GM21515 (cell line): ENCODE measurements around the gene ARPC2.
A peak's percentile ranks its signal among the peaks of the same experiment; 100 is the strongest.
"Not testable (repeated sequence)": the region's sequence is repeated elsewhere in the genome, so short reads cannot be mapped to it uniquely, and the experiment has no call there.

Source experiments
- ATAC-seq: cut with Tn5 transposase; IDR thresholded peaks from one replicate; pipeline ENCODE4 v1.9.1; 2021; ENCODE audit not compliant: unreplicated experiment

The ARPC2 gene

DNA sequence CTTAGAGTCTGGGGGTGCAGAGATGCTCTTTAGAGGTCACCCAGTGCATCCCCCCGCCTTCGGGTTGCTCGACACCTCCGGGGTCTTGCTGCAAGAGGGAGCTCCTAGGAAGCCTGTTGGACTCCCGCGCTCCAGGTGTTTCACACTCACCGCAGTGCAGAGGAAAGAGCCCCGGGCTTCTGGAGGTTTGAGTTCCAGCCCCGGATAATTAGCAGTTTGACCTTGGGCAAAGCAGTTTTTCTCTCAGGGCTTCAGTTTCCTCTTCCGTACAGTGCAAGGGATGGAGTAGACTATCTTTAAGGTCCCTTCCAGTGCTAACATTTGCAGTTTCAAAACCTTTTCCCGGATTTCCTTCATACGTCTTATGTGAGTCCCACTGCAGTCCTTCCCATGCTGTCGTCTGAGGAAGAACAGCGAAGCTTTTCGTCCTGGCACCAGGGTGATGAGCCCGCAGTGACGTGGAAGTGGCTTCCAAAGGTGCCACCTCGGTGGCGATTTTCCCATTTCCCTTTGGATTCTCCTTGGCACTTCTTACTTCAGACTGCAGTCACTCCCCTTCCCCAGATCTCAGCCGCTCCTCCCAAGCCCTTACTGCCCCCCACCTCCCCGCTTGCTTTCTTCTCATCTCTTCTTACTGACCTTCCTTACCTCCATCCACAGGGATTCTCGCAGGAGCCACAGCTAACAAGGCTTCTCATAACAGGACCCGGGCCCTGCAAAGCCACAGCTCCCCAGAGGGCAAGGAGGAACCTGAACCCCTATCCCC is 53.9 kb downstream of the ARPC2 start:
- no peak for ATAC-seq

DNA sequence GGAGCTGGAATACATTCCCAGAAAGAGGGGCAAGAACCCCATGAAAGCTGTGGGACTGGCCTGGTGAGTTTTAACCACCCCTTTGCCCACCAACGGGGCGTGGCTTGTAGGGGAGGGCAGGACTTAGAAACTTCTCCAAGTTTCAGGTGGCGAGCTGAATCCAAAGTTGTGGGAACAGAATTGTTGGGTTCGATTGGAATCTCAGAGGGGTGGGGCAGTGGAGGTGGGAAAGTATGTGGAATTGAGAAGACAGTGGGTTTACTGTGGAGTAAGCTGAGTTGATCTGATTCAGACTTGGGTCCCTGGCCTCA is 54.5 kb downstream of the ARPC2 start:
- no peak for ATAC-seq

DNA sequence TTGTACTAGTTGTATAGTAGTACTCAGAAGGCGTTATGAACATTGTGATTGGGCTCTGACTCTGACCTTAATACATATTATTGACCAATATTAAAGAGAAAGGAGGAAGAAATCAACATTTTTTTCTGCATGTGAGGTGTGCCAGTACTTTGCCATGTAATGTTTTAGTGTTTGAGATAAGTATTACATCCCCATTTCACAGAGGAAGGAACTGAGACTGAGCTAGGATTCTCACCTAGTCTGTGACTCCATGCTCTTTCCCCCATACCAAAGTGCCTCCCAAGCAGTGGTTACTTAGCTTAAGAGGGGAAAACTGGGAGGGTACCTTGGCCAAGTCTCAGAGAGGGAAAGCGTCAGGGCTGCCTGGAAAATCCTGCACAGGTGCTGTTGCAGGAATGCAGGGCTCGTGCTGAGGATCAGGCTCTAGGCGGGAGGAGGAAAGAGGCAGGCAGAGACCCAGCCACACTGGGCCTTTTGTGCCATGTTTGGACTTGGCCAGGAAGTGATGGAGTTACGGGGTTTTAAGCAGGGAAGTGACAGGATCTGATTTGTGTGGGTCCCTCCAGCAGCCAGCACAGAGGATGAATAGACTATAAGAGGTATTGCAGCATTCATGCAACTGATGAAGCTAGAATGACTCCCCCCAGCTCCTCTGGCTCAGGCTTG is 55.0 kb downstream of the ARPC2 start:
- ATAC-seq = no peak

DNA sequence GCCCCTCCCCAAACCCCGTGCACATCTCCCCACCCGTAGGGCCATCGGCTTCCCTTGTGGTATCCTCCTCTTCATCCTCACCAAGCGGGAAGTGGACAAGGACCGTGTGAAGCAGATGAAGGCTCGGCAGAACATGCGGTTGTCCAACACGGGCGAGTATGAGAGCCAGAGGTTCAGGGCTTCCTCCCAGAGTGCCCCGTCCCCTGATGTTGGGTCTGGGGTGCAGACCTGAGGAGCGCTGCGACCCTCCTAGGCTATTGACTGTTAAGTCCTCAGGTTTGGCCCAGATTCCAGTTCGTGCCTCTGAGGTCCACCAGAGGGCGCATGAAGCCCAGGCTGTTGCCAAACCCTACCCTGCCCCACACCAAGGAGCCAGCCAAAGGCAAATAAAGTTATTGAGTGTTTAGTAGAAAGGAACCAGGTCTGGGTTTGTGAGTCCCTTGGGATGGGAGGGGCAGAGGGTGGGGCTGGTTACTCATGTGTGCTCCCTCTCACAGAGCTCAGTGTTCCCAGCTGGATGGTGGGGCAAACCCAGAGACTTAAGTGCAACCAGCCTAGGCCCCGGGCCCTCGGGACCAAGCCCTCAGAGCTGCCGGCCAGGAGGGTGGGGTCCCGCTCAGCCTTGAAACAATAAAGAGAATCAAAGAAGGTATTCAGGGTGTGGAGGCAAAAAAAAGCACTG is 55.7 kb downstream of the ARPC2 start:
- ATAC-seq = no peak

DNA sequence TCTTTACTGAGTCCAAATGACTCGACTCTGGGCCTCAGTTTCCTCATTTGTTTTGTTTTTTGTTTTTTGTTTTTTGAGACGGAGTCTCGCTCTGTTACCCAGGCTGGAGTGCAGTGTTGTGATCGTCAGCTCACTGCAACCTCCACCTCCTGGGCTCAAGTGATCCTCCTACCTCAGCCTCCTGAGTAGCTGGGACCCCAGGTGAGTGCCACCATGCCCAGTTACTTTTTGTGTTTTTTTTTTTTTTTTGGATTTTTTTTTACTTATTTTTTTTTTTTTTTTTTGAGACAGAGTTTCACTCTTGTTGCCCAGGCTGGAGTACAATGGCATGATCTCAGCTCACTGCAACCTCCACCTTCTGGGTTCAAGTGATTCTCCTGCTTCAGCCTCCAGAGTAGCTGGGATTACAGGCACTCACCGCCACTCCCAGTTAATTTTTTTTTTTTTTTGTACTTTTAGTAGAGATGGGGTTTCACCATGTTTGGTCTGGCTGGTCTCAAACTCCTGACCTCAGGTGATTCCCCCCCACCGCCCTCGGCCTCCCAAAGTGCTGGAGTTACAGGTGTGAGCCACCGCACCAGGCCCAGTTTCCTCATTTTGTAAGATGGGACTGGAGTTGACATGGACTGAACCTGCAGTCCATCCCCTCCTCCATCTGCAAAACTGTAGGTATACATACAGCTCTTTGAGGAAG is 56.4 kb downstream of the ARPC2 start:
- not testable (repeated sequence) for ATAC-seq

DNA sequence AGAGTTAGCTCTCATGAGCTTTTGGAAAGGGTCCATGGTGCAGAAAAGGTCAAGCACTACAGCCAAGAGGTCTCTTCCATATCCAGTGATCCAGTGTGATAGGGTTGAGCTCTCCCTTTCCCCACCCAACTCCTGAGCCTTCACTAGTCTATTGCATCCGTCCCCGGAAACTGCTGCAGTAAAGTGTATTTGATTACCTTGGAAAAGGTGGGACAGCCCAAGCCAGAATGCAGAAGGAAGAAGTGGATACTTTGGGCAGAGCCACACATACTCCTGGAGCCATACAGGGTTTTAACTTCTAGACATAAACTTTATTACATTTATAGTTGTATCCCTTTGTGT is 56.9 kb downstream of the ARPC2 start:
- ATAC-seq = no peak

DNA sequence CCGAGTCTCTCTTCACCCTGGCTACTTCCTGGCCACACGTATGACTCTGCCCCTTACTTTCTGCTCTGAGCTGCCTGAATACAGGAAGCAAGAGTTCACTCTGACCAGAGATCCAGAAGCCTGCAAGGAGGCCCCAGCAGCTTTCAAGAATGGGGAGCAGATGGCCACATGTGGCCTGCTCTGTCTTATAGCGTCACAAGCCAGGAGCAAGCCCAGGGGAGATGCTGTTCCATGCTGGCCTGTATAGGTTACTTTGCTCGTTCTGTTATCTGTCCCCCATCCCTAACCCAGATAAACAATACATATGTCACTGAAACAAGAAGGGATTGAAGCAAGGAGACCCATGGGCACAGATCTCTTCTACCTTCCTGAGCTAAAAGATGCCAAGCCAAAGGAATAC is 57.6 kb downstream of the ARPC2 start:
- no peak for ATAC-seq

DNA sequence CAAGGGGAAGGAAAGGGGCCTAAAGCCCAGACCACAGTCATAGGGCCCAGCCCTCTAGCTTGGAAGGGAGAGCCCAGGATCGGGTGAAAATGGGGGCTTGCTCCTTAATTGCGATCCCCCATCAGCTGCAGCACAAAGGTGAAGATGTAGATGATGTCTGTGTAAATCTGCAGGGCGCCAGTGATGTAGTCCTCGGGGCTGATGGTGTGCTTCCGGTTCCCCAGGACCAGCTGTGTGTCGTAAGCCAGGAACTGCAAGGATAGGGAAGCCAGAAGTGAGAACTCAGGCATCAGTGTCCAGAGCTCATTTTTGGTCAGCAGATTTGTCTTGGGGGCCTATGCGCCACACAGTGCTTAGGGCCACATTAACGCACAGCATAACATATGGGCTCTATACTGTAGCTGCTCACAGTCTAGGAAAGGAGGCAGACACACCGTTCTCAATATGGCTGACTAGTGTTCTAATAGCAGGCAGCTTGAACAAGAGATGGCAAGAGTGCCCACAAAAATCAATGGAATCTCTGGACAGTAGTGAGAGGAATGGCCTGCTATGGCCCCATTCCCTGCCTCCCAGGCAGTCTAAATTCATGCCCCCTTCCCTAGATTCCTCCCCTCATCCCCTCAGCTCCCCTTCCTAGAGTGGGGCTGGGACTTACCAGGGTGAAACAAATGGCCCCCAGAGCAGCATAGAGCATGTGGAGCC is 58.5 kb downstream of the ARPC2 start:
- no peak for ATAC-seq

DNA sequence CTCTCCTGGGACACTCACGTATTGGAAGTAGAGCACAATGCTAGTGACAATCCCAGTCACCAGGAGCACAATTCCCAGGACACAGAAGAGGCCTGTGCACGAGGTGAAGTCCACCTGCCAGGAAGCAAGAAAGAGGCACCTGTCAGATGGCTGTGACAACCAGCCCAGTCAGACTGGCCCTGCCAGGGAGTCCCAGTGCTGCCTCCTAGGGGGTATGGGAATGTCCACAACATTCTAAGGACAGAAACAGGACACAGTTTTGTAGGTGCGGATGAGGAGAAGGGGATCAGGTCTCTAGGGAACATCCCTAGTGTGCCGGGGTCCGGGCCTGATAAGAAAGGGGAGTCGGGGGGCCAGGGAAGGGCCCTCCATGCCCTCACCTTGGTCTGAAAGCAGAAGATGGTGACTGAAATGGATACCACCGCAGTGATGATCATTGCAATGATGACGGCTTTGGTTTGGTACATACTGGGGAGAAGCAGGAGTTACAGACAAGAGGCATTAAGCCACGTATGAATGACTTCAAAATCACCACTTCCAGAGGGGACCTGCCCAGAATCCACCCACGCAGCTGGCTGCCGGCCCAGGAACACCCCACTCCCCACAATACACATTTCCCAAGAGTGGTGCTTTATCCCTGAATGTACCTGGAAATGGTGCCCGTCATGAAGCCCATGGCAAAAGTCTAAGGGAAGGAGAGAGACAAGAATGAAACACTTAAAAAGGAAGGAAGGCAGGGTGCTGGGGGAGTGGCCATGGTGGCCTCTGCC is 60.2 kb downstream of the ARPC2 start:
- ATAC-seq = no peak

DNA sequence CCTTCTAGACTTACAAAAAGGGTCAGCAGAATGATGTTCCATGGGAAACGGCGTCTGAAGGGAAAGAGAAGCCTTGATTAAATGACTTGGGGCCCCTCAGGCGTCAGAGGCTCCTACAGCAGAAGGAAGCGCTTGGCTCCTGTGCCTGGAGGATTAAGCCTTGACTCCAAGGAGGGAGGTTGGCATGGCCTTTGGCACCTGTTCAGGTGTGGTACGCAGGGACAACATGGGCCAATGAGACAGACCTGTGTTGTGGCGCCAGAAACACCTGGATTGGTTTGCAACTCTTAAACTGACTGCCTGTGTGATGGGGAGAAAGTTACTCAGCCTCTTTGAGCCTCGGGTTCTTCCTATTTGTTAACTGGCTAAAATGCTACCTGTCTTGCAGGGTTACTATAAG is 60.9 kb downstream of the ARPC2 start:
- no peak for ATAC-seq

DNA sequence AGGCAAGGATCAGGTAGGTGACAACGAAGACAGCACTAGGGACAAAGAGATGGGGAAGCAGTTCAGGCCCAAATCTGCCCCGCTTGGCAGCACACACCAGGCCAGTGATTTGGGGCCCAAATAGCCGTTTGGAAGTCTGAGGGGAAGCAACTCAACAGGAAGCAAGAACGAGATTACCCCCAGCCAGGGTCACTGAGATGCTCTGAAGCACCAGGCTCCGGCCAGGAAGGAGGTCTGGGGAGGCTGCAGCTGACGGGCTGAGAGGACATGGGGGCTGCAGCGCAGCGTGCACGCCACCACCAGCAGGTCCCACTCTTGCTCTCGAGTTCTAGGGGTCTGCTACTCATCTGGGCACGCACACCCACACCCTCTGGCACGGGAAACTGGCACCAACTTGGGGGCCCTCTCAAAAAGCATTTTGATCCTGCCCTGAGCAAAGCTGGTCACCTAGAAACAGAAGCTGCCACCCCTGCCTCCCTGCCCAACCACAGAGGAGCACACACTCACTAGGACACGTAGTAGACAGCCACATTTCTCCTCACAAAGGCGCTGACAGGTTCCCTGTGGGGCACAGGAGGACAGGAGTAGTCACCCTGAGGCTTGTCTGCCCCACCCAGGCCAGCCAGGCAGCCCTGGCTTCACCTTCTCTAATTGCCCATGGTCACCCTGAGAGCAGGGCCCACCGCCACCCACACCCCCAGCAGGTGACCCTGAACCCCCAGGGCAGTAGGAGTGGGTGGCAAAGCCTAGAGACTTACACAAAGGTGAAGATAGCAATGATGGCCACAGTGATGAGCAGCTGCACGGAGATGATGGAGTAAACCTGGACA is 61.8 kb downstream of the ARPC2 start:
- no peak for ATAC-seq

DNA sequence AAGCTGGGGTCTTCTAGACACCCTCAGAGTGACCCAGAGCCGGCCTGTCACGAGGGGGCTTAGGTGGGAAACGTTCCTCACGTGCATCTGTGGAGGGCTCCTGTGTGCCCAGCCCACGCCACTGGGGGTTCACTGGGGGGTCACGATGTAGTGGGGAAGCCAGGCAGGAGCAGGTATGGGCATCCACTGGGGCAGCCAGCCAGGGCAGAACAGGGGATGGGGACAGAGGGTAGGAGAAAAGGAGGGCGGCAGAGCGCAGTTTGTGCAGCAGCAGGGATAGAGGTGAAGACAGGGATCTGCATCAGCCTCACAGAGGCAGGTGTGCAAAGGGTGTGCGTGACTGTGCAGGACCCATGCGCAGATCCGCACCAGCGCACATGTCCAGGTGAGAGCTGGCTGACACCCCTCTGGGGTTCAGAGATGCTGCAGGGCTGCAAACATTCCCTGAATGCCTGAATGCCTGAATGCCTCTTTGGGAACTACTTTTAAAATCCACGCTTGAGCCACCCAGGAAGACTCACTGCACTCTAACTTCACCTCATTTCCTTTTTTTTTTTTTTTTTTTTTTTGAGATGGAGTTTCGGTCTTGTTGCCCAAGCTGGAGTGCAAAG is 63.4 kb downstream of the ARPC2 start:
- no peak for ATAC-seq

DNA sequence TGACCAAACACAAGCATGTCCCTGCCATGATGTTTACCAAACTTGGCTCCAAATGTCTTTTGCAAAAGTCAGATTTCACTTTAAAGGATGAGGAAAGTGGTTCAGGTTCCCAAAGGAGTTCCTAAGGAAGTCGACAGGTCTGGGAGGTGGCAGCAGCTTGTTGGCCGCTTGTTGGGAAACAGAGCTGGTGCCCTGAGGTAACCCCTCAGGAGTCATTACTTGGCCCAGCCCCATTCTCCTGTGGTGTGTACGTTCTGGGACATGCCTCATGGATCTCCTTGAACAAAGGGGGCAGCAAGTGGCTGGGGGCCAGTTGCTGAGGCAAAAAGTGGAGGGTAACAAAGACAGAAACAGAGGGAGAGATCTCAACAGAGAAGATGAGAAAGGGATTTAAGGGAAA is 64.5 kb downstream of the ARPC2 start:
- no peak for ATAC-seq

DNA sequence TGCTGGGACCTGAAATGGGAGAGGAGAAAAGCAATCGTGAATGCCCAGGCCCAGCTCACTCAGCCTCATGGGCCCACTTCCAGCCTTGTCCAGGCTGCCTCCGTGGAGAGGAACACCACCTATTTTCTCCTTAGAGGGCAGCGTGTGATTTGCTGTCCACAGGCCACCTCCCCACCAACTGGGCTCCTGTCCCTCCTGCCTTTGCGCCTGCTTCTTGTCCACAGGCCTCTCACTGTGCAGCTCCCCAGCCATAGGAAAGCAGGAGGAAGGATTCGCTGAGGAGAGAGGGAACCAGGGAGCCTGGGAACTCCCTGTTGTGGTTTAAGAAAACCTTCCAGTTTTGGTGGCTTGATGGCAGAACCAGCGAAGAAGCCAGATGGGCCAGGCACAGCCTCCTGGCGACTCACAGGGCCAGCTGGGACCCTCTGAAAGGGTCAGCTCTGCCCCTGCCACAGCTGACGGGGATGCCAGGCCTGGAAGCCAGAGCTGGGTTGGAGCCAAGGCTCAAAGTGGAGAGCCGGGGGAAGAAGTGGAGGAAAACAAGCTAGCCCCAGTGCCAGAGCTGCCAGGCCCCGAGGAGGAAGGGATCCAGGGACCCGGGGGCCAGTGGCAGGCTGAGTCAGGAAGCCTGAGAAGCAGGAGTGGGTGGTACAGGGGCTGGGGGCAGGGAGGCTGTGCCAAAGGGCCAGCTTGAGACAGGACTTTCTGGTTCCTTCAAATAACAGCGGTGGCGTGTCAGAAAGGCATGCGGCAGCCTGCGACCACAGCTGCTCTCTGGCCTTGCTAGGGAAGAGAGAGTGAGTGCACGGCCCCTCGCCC is 65.4 kb downstream of the ARPC2 start:
- ATAC-seq = no peak

DNA sequence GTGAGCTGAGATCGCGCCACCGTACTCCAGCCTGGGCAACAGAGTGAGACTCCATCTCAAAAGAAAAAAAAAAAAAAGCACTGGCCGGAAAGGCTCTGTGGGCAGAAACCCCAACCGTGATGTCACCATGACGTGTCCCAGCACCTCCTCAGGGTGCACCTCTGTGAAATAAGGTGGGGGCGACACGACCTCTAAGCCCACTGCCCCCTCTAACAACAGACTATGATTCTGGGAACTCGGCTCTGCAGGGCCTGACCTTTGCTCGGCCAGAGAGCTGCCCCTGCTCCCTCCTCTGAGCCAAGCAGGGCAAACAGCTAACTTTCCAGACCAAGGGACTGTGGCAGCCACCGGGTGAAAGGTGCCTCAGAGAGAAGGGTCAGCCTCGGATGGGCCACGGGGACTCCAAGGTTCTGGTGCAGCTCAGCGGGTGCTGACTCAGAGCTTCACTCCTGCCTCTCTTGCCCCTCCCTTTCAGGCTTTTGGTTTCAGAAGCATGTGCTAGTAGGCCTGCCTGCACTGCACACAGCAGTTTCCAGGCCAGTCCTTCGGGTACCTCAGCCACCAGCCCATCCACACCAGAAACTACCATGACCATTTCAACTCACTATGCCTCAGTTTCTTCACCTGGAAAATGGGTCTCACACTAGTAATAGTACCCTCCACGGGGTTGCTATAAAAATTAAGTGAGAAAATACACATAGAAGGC is 67.3 kb downstream of the ARPC2 start:
- peak; percentile 55 for ATAC-seq

DNA sequence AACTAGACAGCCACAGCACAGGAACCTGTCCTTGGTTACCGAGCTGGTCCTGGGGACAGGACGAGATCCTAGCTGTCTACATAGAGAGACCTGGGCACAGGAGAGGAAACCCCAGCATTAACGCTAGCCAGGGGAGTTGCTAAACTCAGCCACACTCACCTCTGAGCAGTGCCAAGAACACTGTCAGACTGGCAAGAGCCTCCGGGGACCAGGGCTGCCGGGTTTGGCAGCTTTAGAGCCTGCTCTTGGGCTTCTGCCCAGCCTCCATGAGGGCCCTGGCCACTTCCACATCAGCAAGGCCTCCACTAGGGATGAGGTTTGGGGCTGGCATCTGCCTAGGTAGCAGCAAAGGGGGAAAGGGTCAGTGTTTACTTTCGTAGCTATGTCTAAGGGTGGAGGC is 68.6 kb downstream of the ARPC2 start:
- no peak for ATAC-seq

DNA sequence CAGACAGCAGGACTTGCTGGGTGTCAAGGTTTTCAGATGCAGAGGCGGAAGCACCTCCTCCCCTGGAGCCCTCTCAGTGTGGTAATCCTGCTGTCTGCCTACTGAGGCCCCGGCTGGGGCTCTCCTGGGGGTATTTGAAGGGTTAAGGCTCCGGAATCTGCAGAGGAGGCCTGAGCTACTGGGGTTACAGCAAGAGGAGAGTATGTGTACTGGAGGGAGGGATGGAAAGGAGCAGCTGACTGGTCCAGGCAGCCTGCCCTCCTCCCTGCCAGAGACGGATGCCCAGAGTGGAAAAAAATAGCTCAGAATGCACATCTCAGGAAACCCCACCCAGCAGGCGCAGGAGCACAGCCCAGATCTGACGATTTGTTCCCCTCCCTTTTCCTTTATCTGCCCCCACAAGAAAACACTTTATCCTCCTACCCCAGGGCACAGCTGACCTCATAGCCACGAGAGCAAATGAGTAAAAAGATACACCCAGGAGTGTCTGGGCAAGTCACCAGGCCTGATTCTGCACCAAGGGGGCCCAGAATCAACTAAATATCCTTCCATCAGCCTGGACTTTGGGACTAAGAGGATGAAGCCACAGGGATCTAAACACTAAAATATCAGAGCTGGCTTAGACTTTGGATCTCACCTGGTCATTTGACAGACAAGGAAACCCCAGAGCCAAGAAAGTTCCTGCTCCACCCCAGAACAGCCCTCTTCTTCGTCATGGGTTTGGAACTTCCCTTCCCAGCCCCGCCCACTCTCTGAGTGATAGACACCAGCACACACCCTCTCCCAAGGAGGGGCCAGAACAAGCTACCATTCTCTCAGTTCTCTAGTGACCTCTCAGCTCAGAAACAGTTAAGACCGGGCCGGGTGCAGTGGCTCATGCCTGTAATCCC is 69.8 kb downstream of the ARPC2 start:
- peak; percentile 61 for ATAC-seq
